Glutamatergic neuron (in vitro differentiated cells): ENCODE results near the gene STAT5B. TPM values are rescaled to one million over a fixed set of nuclear protein-coding genes. Genes with fewer than 3 reads are reported as not detected.
"Not testable (repeated sequence)": the region's sequence is repeated elsewhere in the genome, so short reads cannot be mapped to it uniquely, and the experiment has no call there.

Experiments used
- DNase-seq: peaks from one replicate; pipeline ENCODE4 v3.0.0; 2022
- H3K27ac Mint-ChIP-seq: one replicate; pipeline ENCODE4 v1.8.0; 2020; ENCODE audit warnings: mild to moderate bottlenecking, mixed read lengths, inconsistent platforms; ENCODE audit not compliant: unreplicated experiment
- H3K27me3 Mint-ChIP-seq: one replicate; pipeline ENCODE4 v1.8.0; 2020; ENCODE audit warnings: mild to moderate bottlenecking, moderate library complexity, mixed read lengths, inconsistent platforms; ENCODE audit not compliant: unreplicated experiment
- H3K36me3 Mint-ChIP-seq: one replicate; pipeline ENCODE4 v1.8.0; 2020; ENCODE audit warnings: mild to moderate bottlenecking, mixed read lengths, inconsistent platforms; ENCODE audit not compliant: unreplicated experiment
- H3K4me1 Mint-ChIP-seq: one replicate; pipeline ENCODE4 v1.8.0; 2020; ENCODE audit warnings: mild to moderate bottlenecking, low read depth, mixed read lengths, inconsistent platforms; ENCODE audit not compliant: unreplicated experiment
- H3K4me3 Mint-ChIP-seq: one replicate; pipeline ENCODE4 v1.8.0; 2020; ENCODE audit warnings: mild to moderate bottlenecking, mixed read lengths, inconsistent platforms; ENCODE audit not compliant: unreplicated experiment
- H3K9me3 Mint-ChIP-seq: one replicate; pipeline ENCODE4 v1.8.0; 2020; ENCODE audit warnings: mild to moderate bottlenecking, moderate library complexity, mixed read lengths, inconsistent platforms; ENCODE audit not compliant: unreplicated experiment
- CTCF ChIP-seq: fragments of 200-600 bp; sonication (generic); IDR thresholded peaks from one replicate; pipeline ENCODE4 v1.5.0; 2021; ENCODE audit not compliant: partially characterized antibody, unreplicated experiment
- total RNA-seq: library from RNA; stranded (reverse); fragmentation: NEBNext Ultra II Directional; extraction: Animal tissue kit (Norgen Biotek cat#: 25700); gene quantifications from one replicate; pipeline ENCODE4 v1.2.1, GENCODE V29; 2021; ENCODE audit not compliant: unreplicated experiment

The STAT5B gene
- total RNA-seq, 1 donor from 2014 or later: 31.9 TPM

- Mint-ChIP-seq H3K36me3 (no peaks in the 10 kb centered on the region), H3K4me3 (no peak overlapping the region), H3K9me3 (no peaks in the 10 kb centered on the region), H3K27ac (no peak overlapping the region), H3K4me1 (peaks cover under 1% of the 10 kb centered on the region), H3K27me3 (no peaks in the 10 kb centered on the region)
- no peak for DNase-seq
- TF ChIP-seq CTCF: no peak
Observed at GRCh38 chr17:42266462-42266861, 9.7 kb downstream of the STAT5B start.

- H3K9me3 Mint-ChIP-seq, H3K4me3 Mint-ChIP-seq, DNase-seq, H3K27ac Mint-ChIP-seq, H3K36me3 Mint-ChIP-seq, H3K27me3 Mint-ChIP-seq, H3K4me1 Mint-ChIP-seq: not testable (repeated sequence)
Observed at GRCh38 chr17:42264366-42264765, 11.8 kb downstream of the STAT5B start.

GRCh38 chr17:42260318-42260717 lies 15.9 kb downstream of the STAT5B start:
- DNase-seq: no peak
- no peaks in the 10 kb centered on the region for H3K27me3 Mint-ChIP-seq
- H3K9me3 Mint-ChIP-seq: no peaks in the 10 kb centered on the region
- no peak for TF ChIP-seq CTCF
- H3K27ac Mint-ChIP-seq: no peak overlapping the region
- H3K4me1 Mint-ChIP-seq: peaks cover 6% of the 10 kb centered on the region
- H3K4me3 Mint-ChIP-seq: no peak overlapping the region
- no peaks in the 10 kb centered on the region for H3K36me3 Mint-ChIP-seq

GRCh38 chr17:42255445-42255844 lies 20.7 kb downstream of the STAT5B start:
- Mint-ChIP-seq H3K27ac (no peak overlapping the region), H3K36me3 (no peaks in the 10 kb centered on the region)
- no peak for DNase-seq

GRCh38 chr17:42253578-42253977 lies 22.6 kb downstream of the STAT5B start:
- Mint-ChIP-seq H3K4me1 (peaks cover 18% of the 10 kb centered on the region), H3K9me3 (no peaks in the 10 kb centered on the region), H3K27me3 (no peaks in the 10 kb centered on the region), H3K4me3 (no peak overlapping the region), H3K36me3 (no peaks in the 10 kb centered on the region), H3K27ac (no peak overlapping the region)
- TF ChIP-seq CTCF: no peak
- DNase-seq: no peak

More at GRCh38 chr17:42255445-42255844, 20.7 kb downstream of the STAT5B start:
- H3K4me1 Mint-ChIP-seq: peaks cover 10% of the 10 kb centered on the region
- no peak for TF ChIP-seq CTCF
- no peaks in the 10 kb centered on the region for H3K9me3 Mint-ChIP-seq
- no peak overlapping the region for H3K4me3 Mint-ChIP-seq
- H3K27me3 Mint-ChIP-seq: no peaks in the 10 kb centered on the region
